Trophoblast cell (in vitro differentiated cells and primary cell): ENCODE results near the gene CSPG5.

ENCODE experiments used
- DNase-seq, 2 donors: peaks; one replicate each; pipeline ENCODE4 v3.0.0-alpha.2; 2016
- H2AFZ ChIP-seq: 2 replicates; pipeline ENCODE4 v1.6.1; 2013; ENCODE audit warnings: low read length, moderate library complexity, mild to moderate bottlenecking; ENCODE audit not compliant: insufficient read depth, poor library complexity
- H2AK5ac ChIP-seq: 2 replicates; pipeline ENCODE4 v1.6.1; 2013; ENCODE audit warnings: mild to moderate bottlenecking, low read length
- H2BK120ac ChIP-seq: 2 replicates; pipeline ENCODE4 v1.6.1; 2013; ENCODE audit warnings: low read length, mild to moderate bottlenecking, moderate library complexity; ENCODE audit not compliant: insufficient read depth, poor library complexity
- H2BK12ac ChIP-seq: 2 replicates; pipeline ENCODE4 v1.6.1; 2013; ENCODE audit warnings: mild to moderate bottlenecking, low read length, moderate library complexity
- H2BK5ac ChIP-seq: 2 replicates; pipeline ENCODE4 v1.6.1; 2013; ENCODE audit warnings: low read length, low read depth, moderate library complexity, mild to moderate bottlenecking; ENCODE audit not compliant: poor library complexity
- H3K14ac ChIP-seq: 2 replicates; pipeline ENCODE4 v1.6.1; 2013; ENCODE audit warnings: mild to moderate bottlenecking, low read length
- H3K18ac ChIP-seq: 2 replicates; pipeline ENCODE4 v1.6.1; 2013; ENCODE audit warnings: mild to moderate bottlenecking, low read length
- H3K23ac ChIP-seq: 2 replicates; pipeline ENCODE4 v1.6.1; 2013; ENCODE audit warnings: low read length
- H3K27ac ChIP-seq: 2 replicates; pipeline ENCODE4 v1.5.1; 2013; ENCODE audit warnings: low read depth, mild to moderate bottlenecking, inconsistent platforms, low read length, moderate library complexity
- H3K27me3 ChIP-seq: 2 replicates; pipeline ENCODE4 v1.6.1; 2013; ENCODE audit warnings: inconsistent platforms, mild to moderate bottlenecking, low read length, moderate library complexity; ENCODE audit not compliant: insufficient read depth
- H3K36me3 ChIP-seq, 2 experiments: 1 replicate in 1 of 2; 2 replicates in 1 of 2; pipeline ENCODE4 v1.6.1; 2013; ENCODE audit warnings: low read length in 2 of 2, mild to moderate bottlenecking in 2 of 2, moderate library complexity in 1 of 2; ENCODE audit not compliant: insufficient read depth in 2 of 2, control insufficient read depth in 1 of 2
- H3K4ac ChIP-seq: 2 replicates; pipeline ENCODE4 v1.6.1; 2013; ENCODE audit warnings: low read depth, mild to moderate bottlenecking, low read length, moderate library complexity
- H3K4me1 ChIP-seq, 2 experiments: 1 replicate in 1 of 2; 2 replicates in 1 of 2; pipeline ENCODE4 v1.6.1; 2013; ENCODE audit warnings: low read length in 2 of 2, mild to moderate bottlenecking in 2 of 2, moderate library complexity in 1 of 2; ENCODE audit not compliant: insufficient read depth in 2 of 2, control insufficient read depth in 1 of 2
- H3K4me2 ChIP-seq: 2 replicates; pipeline ENCODE4 v1.6.1; 2013; ENCODE audit warnings: inconsistent platforms, mild to moderate bottlenecking, low read length, moderate library complexity
- H3K4me3 ChIP-seq: 2 replicates; pipeline ENCODE4 v1.5.1; 2013; ENCODE audit warnings: mild to moderate bottlenecking, low read depth, low read length, inconsistent platforms
- H3K79me1 ChIP-seq: one replicate; pipeline ENCODE4 v1.6.1; 2013; ENCODE audit warnings: low read length
- H3K79me2 ChIP-seq: 2 replicates; pipeline ENCODE4 v1.6.1; 2013; ENCODE audit warnings: low read length, mild to moderate bottlenecking; ENCODE audit not compliant: control insufficient read depth, insufficient read depth, poor library complexity
- H3K9ac ChIP-seq: 2 replicates; pipeline ENCODE4 v1.6.1; 2013; ENCODE audit warnings: mild to moderate bottlenecking, low read length
- H3K9me3 ChIP-seq: 2 replicates; pipeline ENCODE4 v1.6.1; 2013; ENCODE audit warnings: low read depth, mild to moderate bottlenecking, control low read depth, inconsistent platforms, low read length; ENCODE audit not compliant: insufficient read depth
- H4K12ac ChIP-seq: 2 replicates; pipeline ENCODE4 v1.6.1; 2013; ENCODE audit warnings: low read depth, mild to moderate bottlenecking, low read length, moderate library complexity
- H4K8ac ChIP-seq: 2 replicates; pipeline ENCODE4 v1.6.1; 2013; ENCODE audit warnings: low read depth, mild to moderate bottlenecking, low read length, moderate library complexity
- H4K91ac ChIP-seq: one replicate; pipeline ENCODE4 v1.6.1; 2013; ENCODE audit warnings: low read depth, mild to moderate bottlenecking, low read length, moderate library complexity
- WGBS: extraction: QIAGEN DNeasy Blood & Tissue Kit; methylation state at CpG from one replicate; pipeline ENCODE4 v1.1.7; 2013; ENCODE audit warnings: missing lambda C conversion rate; ENCODE audit not compliant: insufficient read length, insufficient coverage; ENCODE audit errors: extremely low coverage; 5-methylcytosine and 5-hydroxymethylcytosine counted together

The CSPG5 gene

DNA sequence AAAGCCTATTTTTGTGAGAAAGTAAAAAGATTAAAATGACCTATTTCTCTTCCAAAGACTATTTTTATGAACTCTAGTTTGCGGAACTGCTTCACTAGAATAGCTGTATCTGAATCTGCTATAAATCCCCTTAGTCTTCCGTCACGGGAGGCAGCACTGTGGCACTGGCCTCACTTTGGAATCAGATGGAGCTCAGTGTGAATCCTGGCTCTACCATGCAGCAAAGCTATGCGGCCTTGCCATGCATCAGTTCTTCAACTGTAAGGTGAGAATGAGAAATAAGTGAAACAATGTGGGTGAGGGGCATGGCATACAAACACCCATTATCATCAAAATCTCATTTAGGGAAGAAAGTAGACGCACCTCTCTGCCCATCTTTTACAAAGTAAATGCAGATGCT lies 27.5 kb upstream of the CSPG5 start:
- Histone ChIP-seq H3K18ac (no peak overlapping the region), H3K23ac (peak overlapping the region; percentile 61), H4K91ac (no peak overlapping the region), H2BK5ac (no peak overlapping the region), H2BK120ac (no peak overlapping the region), H3K27me3 (no peaks in the 10 kb centered on the region), H4K8ac (no peak overlapping the region), H3K79me1 (no peaks in the 10 kb centered on the region), H2BK12ac (no peak overlapping the region), H3K79me2 (no peaks in the 10 kb centered on the region), H3K4ac (no peak overlapping the region), H3K27ac (no peak overlapping the region), H3K4me2 (no peak overlapping the region), H2AFZ (no peak overlapping the region), H3K36me3 (peaks cover 30 to 36% of the 10 kb centered on the region in 2 experiments), H3K9me3 (no peaks in the 10 kb centered on the region), H3K14ac (no peak overlapping the region), H2AK5ac (no peak overlapping the region), H4K12ac (no peak overlapping the region), H3K4me1 (no peaks in the 10 kb centered on the region), H3K9ac (peak overlapping the region; percentile 38), H3K4me3 (no peak overlapping the region)
- WGBS, result no CpG with 5 or more reads among the region's 5 CpGs
- no peak for DNase-seq

DNA sequence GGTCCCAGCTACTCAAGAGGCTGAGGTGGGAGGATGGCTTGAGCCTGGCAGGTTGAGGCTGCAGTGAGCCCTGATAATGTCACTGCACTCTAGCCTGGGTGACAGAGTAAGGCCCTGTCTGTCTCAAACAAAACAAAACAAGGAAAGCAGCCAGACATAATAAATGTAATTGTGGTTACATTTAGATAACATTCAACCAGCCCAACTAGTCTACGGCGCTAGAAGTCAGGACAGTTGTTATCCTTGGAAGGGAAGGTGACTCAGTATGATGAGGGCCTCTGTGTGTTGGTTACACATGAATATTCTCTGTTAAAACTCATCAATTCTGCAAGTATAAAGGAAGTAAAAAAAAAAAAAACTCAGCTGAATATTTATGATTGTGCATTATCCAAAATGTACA lies 27.0 kb upstream of the CSPG5 start:
- WGBS, result no CpG with 5 or more reads among the region's 2 CpGs
- no peak overlapping the region for H4K12ac ChIP-seq

DNA sequence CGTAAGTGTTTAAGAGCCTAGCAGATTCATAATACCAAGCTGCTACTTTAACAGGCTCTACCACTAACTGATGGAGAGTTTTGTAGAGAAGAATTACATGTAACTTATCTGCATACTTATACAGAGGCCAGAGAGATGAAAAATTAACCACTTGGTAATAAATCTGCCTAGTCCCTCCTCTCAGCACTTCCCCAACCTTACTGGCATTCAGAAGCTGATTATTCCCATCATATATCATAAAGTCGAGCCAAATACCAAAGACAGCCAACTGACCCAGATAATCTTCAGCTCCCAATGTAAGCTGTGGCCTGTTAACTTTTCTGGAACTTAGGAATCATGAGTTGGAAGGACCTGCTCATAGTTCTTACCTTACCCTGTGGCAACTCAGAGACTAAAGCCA lies 25.5 kb upstream of the CSPG5 start:
- no peak overlapping the region for H2BK5ac ChIP-seq
- no peak overlapping the region for H4K8ac ChIP-seq
- H3K79me2 ChIP-seq, result no peaks in the 10 kb centered on the region
- WGBS, result no CpG with 5 or more reads among the region's 2 CpGs
- H3K9me3 ChIP-seq, result no peaks in the 10 kb centered on the region
- no peak overlapping the region for H3K4ac ChIP-seq
- H3K79me1 ChIP-seq, result no peaks in the 10 kb centered on the region
- H3K27ac ChIP-seq, result no peak overlapping the region
- H3K14ac ChIP-seq, result no peak overlapping the region
- H3K4me1 ChIP-seq, result no peaks in the 10 kb centered on the region
- H2AFZ ChIP-seq, result no peak overlapping the region
- no peak overlapping the region for H3K23ac ChIP-seq
- H4K91ac ChIP-seq, result no peak overlapping the region
- H3K27me3 ChIP-seq, result no peaks in the 10 kb centered on the region
- no peak overlapping the region for H2BK120ac ChIP-seq
- no peak overlapping the region for H4K12ac ChIP-seq
- H2AK5ac ChIP-seq, result no peak overlapping the region
- no peak overlapping the region for H2BK12ac ChIP-seq
- peaks cover 24 to 31% of the 10 kb centered on the region in 2 experiments for H3K36me3 ChIP-seq
- H3K4me2 ChIP-seq, result no peak overlapping the region
- H3K4me3 ChIP-seq, result no peak overlapping the region
- H3K9ac ChIP-seq, result no peak overlapping the region
- H3K18ac ChIP-seq, result no peak overlapping the region
- DNase-seq, result no peak

More for the DNA sequence above, 27.0 kb upstream of the CSPG5 start:
- no peaks in the 10 kb centered on the region for H3K79me2 ChIP-seq
- no peak overlapping the region for H3K4me2 ChIP-seq
- no peak overlapping the region for H2BK5ac ChIP-seq
- no peak overlapping the region for H3K4ac ChIP-seq
- H3K36me3 ChIP-seq, result peaks cover 30 to 36% of the 10 kb centered on the region in 2 experiments
- no peaks in the 10 kb centered on the region for H3K79me1 ChIP-seq
- no peak overlapping the region for H2AK5ac ChIP-seq
- no peak overlapping the region for H3K23ac ChIP-seq
- H3K4me3 ChIP-seq, result no peak overlapping the region
- no peak overlapping the region for H2AFZ ChIP-seq
- H2BK12ac ChIP-seq, result no peak overlapping the region
- no peak overlapping the region for H3K18ac ChIP-seq
- no peak overlapping the region for H4K8ac ChIP-seq
- no peak overlapping the region for H2BK120ac ChIP-seq
- no peaks in the 10 kb centered on the region for H3K4me1 ChIP-seq
- H3K27ac ChIP-seq, result no peak overlapping the region
- H3K14ac ChIP-seq, result no peak overlapping the region
- DNase-seq, result no peak
- no peaks in the 10 kb centered on the region for H3K27me3 ChIP-seq
- H3K9ac ChIP-seq, result no peak overlapping the region
- H3K9me3 ChIP-seq, result no peaks in the 10 kb centered on the region
- no peak overlapping the region for H4K91ac ChIP-seq

DNA sequence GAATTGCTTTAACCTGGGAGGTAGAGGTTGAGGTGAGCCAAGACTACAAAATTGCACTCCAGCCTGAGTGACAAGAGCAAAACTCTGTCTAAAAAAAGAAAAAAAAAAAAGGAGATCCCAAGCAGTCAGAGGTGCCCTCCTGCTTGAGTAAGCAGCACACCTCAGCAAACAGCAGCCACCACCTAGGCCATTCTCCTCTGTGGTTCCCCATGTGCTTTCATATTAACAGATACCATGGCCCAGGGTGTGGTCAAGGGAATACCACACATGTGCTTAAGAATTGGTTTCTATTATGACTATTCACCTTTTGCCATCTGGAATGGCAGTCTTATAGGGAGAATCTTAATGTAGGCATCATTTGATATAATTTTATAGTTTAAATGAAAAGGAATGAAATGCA lies 24.7 kb upstream of the CSPG5 start:
- Histone ChIP-seq H2AFZ (no peak overlapping the region), H3K4ac (no peak overlapping the region), H3K9me3 (no peaks in the 10 kb centered on the region), H2AK5ac (no peak overlapping the region), H4K91ac (no peak overlapping the region), H3K4me3 (no peak overlapping the region), H3K14ac (no peak overlapping the region), H4K8ac (no peak overlapping the region), H3K27me3 (no peaks in the 10 kb centered on the region), H2BK5ac (no peak overlapping the region), H3K79me1 (no peaks in the 10 kb centered on the region), H3K4me2 (no peak overlapping the region), H4K12ac (no peak overlapping the region), H3K23ac (no peak overlapping the region), H3K79me2 (no peaks in the 10 kb centered on the region), H2BK12ac (no peak overlapping the region), H3K27ac (no peak overlapping the region), H3K36me3 (peaks cover 21 to 32% of the 10 kb centered on the region in 2 experiments), H2BK120ac (no peak overlapping the region), H3K18ac (no peak overlapping the region), H3K9ac (no peak overlapping the region), H3K4me1 (no peaks in the 10 kb centered on the region)
- DNase-seq, result no peak
